Measurements from ENCODE around the gene LRFN3.
A peak's percentile ranks its signal among the peaks of the same experiment; 100 is the strongest.
"Not testable (repeated sequence)": the region's sequence is repeated elsewhere in the genome, so short reads cannot be mapped to it uniquely, and the experiment has no call there.

The LRFN3 gene

DNA sequence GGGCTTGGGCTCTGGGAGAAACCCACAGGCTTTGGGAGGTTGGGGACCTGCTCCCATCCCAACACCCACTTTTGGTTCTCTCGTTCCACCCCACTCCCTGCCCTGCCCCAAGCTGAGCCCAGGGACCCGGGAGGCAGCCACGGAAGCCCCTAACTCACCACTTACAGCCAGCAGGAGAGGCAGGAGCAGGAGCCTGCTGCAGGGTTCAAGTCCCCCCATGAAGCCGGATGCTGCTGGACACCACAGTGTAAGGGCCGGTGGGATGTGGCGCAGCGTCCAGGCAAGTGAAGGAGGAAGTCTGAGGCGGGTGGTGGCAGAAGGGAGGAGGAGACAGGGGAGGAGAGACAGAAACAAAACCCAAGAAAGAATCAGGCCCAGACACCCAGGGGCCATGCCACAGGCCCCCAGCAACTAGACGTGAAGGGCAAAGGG is 28.1 kb upstream of the LRFN3 start, which contains the start of gene TYROBP:
Gene TYROBP (minus strand): TSS at position 286 of the 432 bp plus-strand sequence. CDS start 67 bp downstream, at position 219.
- DNase-seq (ENCODE audit: low read depth), result no peak
- TF ChIP-seq, protein P1, sequence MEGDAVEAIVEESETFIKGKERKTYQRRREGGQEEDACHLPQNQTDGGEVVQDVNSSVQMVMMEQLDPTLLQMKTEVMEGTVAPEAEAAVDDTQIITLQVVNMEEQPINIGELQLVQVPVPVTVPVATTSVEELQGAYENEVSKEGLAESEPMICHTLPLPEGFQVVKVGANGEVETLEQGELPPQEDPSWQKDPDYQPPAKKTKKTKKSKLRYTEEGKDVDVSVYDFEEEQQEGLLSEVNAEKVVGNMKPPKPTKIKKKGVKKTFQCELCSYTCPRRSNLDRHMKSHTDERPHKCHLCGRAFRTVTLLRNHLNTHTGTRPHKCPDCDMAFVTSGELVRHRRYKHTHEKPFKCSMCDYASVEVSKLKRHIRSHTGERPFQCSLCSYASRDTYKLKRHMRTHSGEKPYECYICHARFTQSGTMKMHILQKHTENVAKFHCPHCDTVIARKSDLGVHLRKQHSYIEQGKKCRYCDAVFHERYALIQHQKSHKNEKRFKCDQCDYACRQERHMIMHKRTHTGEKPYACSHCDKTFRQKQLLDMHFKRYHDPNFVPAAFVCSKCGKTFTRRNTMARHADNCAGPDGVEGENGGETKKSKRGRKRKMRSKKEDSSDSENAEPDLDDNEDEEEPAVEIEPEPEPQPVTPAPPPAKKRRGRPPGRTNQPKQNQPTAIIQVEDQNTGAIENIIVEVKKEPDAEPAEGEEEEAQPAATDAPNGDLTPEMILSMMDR (conservative IDR thresholded peaks at IDR 0.05; ENCODE audit: low read depth, low read length), result no peak
- no peak within 1 kb of the TSS for H3K4me3 ChIP-seq (ENCODE audit: low read length)

GRCh38 chr19:35908973-35909683 is 27.0 kb upstream of the LRFN3 start:
- no peak for DNase-seq (ENCODE audit: low read depth)
- no peak overlapping the region for H3K4me3 ChIP-seq (ENCODE audit: low read length)
- TF ChIP-seq, protein P1 (conservative IDR thresholded peaks at IDR 0.05; ENCODE audit: low read depth, low read length), result no peak

- no peak overlapping the region for H3K4me3 ChIP-seq (ENCODE audit: low read length)
- DNase-seq (ENCODE audit: low read depth), result no peak
- TF ChIP-seq, protein P1 (conservative IDR thresholded peaks at IDR 0.05; ENCODE audit: low read depth, low read length), result no peak
These were observed 26.5 kb upstream of the LRFN3 start for GRCh38 chr19:35909684-35910035.

GRCh38 chr19:35910355-35910754 is 25.8 kb upstream of the LRFN3 start:
- not testable (repeated sequence) for H3K4me3 ChIP-seq (ENCODE audit: low read length); DNase-seq (ENCODE audit: low read depth)

GRCh38 chr19:35911173-35911572 is 25.0 kb upstream of the LRFN3 start:
- TF ChIP-seq, protein P1 (conservative IDR thresholded peaks at IDR 0.05; ENCODE audit: low read depth, low read length), result peak; percentile 2
- DNase-seq (ENCODE audit: low read depth), result no peak
- H3K4me3 ChIP-seq (ENCODE audit: low read length), result no peak overlapping the region

DNA sequence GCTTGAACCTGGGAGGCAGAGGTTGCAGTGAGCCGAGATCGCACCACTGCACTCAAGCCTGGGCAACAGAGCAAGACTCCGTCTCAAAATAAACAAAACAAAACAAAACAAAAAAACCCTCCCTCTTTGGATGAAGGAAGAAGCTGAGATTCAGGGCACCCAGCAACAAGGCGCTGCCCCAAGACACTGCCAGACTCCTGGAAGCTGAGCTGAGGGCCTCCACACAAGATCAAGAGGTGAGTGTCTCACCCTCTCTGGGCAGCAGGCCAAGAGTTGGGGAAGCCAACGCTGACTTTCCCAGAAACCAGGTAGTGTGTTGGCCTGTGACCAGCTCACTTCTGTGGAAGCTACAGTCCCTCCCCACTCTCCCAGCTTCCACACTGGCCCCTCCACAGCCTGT is 24.4 kb upstream of the LRFN3 start:
- DNase-seq (ENCODE audit: low read depth), result no peak
- no peak overlapping the region for H3K4me3 ChIP-seq (ENCODE audit: low read length)
- TF ChIP-seq, protein P1 (conservative IDR thresholded peaks at IDR 0.05; ENCODE audit: low read depth, low read length), result no peak

DNA sequence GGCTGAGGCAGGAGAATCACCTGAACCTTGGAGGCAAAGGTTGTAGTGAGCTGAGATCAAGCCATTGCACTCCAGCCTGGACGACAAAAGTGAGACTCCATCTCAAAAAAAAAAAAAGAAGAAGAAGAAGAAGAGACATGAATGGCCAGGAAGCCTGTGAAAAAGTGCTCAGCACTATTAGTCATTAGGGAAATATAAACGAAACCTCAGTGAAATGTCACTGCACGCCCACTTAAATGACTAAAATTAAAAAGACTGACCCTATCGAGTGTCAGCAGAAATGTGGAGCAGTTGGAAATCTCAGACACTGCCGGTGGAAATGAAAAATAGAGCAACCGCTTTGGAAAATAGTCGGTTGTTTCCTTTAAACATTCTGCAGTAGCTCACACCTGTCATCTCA is 22.6 kb upstream of the LRFN3 start:
- TF ChIP-seq, protein P1 (conservative IDR thresholded peaks at IDR 0.05; ENCODE audit: low read depth, low read length), result no peak
- DNase-seq (ENCODE audit: low read depth), result no peak
- H3K4me3 ChIP-seq (ENCODE audit: low read length), result no peak overlapping the region
